LoVo (cell line): Measurements from ENCODE around the gene VOPP1.
A peak's percentile ranks its signal among the peaks of the same experiment; 100 is the strongest.
"Not testable (repeated sequence)": the region's sequence is repeated elsewhere in the genome, so short reads cannot be mapped to it uniquely, and the experiment has no call there.

Source experiments
- DNase-seq: peaks from one replicate; pipeline ENCODE4 v3.0.0-alpha.2; 2016; ENCODE audit warnings: low spot score

The VOPP1 gene

GRCh38 chr7:55488216-55488615 lies 84.1 kb downstream of the VOPP1 start:
- no peak for DNase-seq

- no peak for DNase-seq
Measured at GRCh38 chr7:55486991-55487390, 85.3 kb downstream of the VOPP1 start.

- no peak for DNase-seq
Measured at GRCh38 chr7:55486192-55486590, 86.1 kb downstream of the VOPP1 start.

GRCh38 chr7:55485501-55486191 lies 86.7 kb downstream of the VOPP1 start:
- DNase-seq: no peak

GRCh38 chr7:55484834-55485233 lies 87.5 kb downstream of the VOPP1 start:
- DNase-seq: no peak

- DNase-seq: no peak
Measured at GRCh38 chr7:55484241-55484640, 88.1 kb downstream of the VOPP1 start.

- DNase-seq: no peak
Measured at GRCh38 chr7:55483046-55483445, 89.3 kb downstream of the VOPP1 start.

GRCh38 chr7:55481155-55481554 lies 91.1 kb downstream of the VOPP1 start:
- DNase-seq: no peak

GRCh38 chr7:55478700-55479099 lies 93.6 kb downstream of the VOPP1 start:
- DNase-seq: no peak

GRCh38 chr7:55477781-55478374 lies 94.4 kb downstream of the VOPP1 start:
- DNase-seq: peak; percentile 24

GRCh38 chr7:55476852-55477780 lies 95.2 kb downstream of the VOPP1 start:
- no peak for DNase-seq

- no peak for DNase-seq
Measured at GRCh38 chr7:55475855-55476803, 96.2 kb downstream of the VOPP1 start.

GRCh38 chr7:55474944-55475854 lies 97.1 kb downstream of the VOPP1 start:
- DNase-seq: no peak

- no peak for DNase-seq
Measured at GRCh38 chr7:55473932-55474331, 98.4 kb downstream of the VOPP1 start.

GRCh38 chr7:55472928-55473725 lies 99.2 kb downstream of the VOPP1 start:
- DNase-seq: no peak

- DNase-seq: not testable (repeated sequence)
Measured at GRCh38 chr7:55472406-55472805, 99.9 kb downstream of the VOPP1 start.

GRCh38 chr7:55471594-55471993 lies 100.7 kb downstream of the VOPP1 start:
- DNase-seq: not testable (repeated sequence)

- DNase-seq: no peak
Measured at GRCh38 chr7:55470261-55470660, 102.0 kb downstream of the VOPP1 start.

- DNase-seq: no peak
Measured at GRCh38 chr7:55469721-55470120, 102.6 kb downstream of the VOPP1 start.

GRCh38 chr7:55469271-55469681 lies 103.0 kb downstream of the VOPP1 start:
- DNase-seq: no peak
